ENCODE results near the gene TMCO4.
"Not testable (repeated sequence)": the region's sequence is repeated elsewhere in the genome, so short reads cannot be mapped to it uniquely, and the experiment has no call there.

TMCO4 gene

DNA sequence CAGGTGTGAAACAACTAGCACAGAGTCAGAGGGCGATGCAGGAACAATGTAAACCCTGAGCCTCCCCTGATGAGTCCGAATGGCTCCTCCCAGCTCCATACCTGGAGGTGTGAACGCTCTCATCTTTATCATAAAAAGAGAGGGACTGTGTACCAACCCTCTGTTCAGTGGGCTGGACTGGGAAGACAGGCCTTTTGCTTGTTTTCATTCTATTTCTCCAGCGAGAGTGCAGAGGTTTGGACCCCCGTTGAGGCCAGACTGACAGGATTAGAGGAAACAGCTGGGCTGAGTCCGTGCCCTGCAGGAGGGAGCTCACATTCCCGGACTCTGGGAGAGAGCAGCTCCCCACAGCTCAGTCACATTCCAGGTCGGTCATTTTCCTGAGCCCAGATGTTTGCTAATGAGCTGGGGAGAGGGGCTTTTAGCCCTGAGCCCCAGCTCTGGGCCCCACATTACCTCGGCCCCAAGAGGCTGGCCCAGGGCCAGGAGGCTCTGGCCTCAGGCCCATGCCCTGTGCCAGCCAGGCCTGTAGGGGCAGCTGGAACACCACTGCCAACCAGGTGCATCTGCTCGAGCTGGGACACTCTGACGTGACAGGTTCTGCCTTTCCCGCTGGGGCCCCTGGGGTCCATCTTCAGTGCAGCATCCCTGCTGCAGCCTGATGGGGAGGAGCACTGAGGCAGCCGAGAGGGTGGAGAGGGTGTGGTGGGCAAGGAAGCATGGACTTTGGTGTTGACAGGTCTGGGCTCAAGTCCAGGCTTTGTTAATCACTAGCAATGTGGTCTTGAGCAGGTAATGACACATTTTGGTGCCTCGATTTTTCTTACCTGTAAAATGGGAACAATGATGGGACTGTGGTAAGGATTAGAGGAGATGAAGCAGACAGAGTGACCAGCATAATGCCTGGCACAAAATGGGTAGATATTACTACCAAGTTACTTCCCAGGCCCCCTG, 159.1 kb downstream of the TMCO4 start:
- peak; percentile 85 for DNase-seq (ENCODE audit: low read depth, low spot score)

DNA sequence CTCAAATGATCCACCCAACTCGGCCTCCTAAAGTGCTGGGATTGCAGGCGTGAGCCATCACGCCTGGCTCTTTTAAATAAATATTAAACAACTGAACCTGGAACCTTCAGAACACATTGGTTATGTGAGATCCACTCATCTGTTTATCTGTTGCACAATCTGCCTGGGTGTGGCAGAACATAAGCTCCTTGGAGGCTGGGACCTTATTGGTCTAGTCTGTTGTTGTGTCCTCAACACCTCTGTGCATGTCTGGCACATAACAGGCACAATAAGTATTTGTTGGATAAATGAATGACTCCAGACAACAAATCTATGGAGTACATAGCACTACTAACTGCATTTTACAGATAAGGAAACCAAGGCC, 159.7 kb downstream of the TMCO4 start:
- no peak for DNase-seq (ENCODE audit: low read depth, low spot score)

DNA sequence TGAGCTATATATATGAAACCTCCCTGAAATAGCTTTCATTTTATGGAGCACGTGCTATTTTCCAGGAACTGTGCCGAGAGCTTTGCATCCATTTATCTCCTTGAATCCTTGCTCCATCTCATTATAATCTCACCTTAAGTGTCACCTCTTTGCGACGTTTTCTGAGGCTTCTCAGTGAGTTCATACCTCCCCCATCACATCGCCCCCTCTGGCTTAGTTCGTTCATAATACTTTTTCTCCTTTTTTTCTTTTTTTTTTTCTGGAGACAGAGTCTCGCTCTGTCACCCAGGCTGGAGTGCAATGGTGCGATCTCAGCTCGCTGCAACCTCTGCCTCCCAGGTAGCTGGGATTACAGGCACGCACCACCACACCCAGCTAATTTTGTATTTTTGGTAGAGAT, 160.5 kb downstream of the TMCO4 start:
- not testable (repeated sequence) for DNase-seq (ENCODE audit: low read depth, low spot score)

DNA sequence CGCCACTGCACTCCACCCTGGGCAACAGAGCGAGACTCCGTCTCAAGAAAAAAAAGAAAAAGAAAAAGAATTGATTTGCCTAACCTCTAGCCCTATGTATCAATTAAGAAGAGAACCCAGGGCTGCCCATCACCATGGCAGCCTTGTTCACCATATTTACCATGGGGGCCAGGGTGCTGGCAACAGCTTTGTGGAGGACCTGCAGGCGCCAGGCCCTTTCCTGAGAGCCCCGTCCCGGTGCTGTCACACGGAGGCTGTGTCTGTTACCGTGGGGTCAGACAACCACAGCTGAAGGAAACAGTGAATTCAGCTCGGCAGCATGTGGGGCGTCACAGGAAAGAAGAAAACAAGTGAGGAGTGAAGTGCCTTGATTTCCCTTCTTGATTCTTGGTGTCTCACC, 162.1 kb downstream of the TMCO4 start:
- no peak for DNase-seq (ENCODE audit: low read depth, low spot score)

DNA sequence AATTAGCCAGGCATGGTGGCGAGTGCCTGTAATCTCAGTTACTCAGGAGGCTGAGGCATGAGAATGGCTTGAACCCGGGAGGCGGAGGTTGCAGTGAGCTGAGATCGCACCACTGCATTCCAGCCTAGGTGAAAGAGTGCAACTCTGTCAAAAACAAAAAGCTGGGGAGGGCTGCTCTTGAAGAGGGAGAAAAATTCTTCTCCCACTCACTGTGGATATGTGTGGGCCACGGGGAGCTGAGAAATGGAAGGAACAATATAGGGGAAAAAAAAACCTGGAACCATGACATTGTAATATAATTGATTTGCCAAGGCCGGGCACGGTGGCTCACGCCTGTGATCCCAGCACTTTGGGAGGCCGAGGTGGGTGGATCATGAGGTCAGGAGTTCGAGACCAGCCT, 163.0 kb downstream of the TMCO4 start:
- DNase-seq (ENCODE audit: low read depth, low spot score), result not testable (repeated sequence)

DNA sequence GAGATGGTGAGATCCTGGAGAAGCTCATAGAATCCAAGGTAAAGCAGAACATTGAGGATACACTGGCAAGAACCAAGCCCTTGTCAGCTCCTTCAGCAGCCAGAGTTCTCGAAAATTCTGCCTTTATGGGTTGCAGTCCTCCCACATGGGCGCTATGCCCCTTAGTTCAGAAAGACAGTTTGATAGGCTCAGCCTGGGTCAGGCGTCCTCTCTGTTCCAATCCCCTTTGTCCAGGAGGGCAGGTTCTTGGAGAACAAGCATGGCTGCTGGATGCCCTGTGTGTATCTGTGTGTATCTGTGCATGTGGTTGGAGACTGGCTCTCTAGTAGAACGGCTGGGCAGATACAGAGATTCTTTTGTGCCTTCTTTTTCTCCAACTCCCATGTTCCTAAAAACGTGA, 163.7 kb downstream of the TMCO4 start:
- DNase-seq (ENCODE audit: low read depth, low spot score), result no peak

DNA sequence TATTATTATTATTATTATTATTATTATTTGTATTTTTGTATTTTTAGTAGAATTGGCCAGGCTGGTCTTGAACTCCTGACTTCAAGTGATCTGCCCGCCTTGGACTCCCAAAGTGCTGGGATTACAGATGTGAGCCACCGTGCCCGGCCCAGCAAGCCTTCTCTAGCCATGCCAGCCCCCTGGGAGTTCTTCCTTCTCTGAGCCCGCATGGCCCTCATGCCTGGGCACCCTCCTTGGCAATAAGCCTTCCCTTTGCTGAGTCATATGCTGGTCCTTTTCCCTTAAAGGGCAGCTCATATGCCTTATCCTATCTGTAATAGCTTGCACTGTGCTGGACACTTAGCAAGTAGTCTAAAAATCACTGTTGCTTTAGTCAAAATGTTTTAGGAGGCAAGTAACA, 164.1 kb downstream of the TMCO4 start:
- no peak for DNase-seq (ENCODE audit: low read depth, low spot score)

DNA sequence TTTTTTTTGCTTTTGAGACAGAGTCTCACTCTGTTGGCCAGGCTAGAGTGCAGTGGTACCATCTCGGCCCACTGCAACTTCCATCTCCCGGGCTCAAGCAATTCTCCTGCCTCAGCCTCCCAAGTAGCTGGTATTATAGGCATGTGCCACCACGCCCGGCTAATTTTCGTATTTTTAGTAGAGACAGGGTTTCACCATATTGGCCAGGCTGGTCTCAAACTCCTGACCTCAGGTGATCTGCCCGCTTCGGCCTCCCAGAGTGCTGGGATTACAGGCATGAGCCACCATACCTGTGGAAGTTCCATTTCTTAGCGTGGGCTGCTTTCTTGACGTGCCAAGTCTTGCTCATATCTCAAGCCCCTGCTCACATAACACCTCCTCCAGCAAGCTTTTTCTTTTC, 164.7 kb downstream of the TMCO4 start:
- DNase-seq (ENCODE audit: low read depth, low spot score), result not testable (repeated sequence)

DNA sequence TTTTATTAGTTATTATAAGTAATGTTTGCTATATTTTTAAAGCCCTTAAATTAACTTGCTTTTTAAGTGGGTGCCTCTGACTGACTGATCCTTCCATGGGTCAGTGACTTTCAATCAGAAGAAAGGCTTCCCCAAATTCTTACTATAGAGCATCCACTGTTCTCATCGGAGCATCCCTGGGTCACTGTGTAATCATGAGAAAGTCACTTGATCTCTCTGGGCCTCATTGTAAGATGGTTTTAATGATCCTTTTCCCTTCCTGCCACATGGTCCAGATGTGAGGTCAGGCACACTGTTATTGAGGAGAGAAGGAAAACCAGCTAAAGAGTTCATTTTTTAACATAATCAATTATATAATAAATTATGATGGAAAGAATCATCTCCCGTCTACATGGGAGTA, 166.6 kb downstream of the TMCO4 start:
- DNase-seq (ENCODE audit: low read depth, low spot score), result no peak
